ENCODE measurements around the gene BIN2. TPM values are rescaled to one million over a fixed set of nuclear protein-coding genes. Genes with fewer than 3 reads are reported as not detected.
"Not testable (repeated sequence)": the region's sequence is repeated elsewhere in the genome, so short reads cannot be mapped to it uniquely, and the experiment has no call there.

BIN2 gene
- polyA plus RNA-seq, 3 donors = 120 to 376 (median 196) TPM

DNA sequence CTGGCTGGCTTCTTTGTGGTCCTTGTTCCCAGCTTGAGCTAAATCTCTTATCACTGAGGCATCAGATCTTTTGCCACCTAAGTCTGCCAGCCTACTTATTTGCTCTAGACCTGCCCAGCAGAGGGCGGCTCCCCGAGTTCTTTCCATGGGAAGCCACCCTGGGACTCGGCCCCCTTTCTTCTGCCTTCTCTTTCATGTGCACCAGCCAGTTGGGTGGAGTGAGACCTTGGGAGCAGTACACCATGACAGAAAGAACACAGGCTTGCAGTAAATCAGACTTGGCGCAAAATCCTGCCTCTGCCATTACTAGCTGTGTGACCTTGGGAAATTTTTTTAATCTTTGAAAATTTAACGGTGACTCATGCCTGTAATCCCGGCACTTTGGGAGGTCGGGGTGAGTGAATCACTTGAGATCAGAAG lies 61.2 kb downstream of the BIN2 start:
- peak overlapping the region in 1 of 7 donors; percentile 7 for H3K27ac Mint-ChIP-seq
- Histone ChIP-seq H3K4me1 (ENCODE audit: control insufficient read depth in 1 of 2, insufficient read depth in 2 of 2, low read length in 2 of 2) (no peaks in the 10 kb centered on the region), H3K36me3 (replicated peaks in 1 of 2; ENCODE audit: control insufficient read depth in 1 of 2, insufficient read depth in 2 of 2, low read length in 2 of 2) (no peaks in the 10 kb centered on the region), H4K20me1 (ENCODE audit: insufficient read depth, low read length) (no peaks in the 10 kb centered on the region), H3K9ac (ENCODE audit: insufficient read depth, low read length, poor library complexity, severe bottlenecking) (no peak overlapping the region), H2AFZ (ENCODE audit: insufficient read depth, low read depth, low read length, poor library complexity, severe bottlenecking) (peak overlapping the region; percentile 17), H3K79me2 (ENCODE audit: insufficient read depth, low read length) (no peaks in the 10 kb centered on the region), H3K27ac (ENCODE audit: low read depth in 1 of 2, low read length in 2 of 2) (no peak overlapping the region), H3K4me2 (replicated peaks; ENCODE audit: extremely low read depth, low read length, poor library complexity, severe bottlenecking) (no peak overlapping the region), H3K4me3 (replicated peaks in 1 of 3; ENCODE audit: low read depth in 2 of 3, low read length in 3 of 3) (no peak overlapping the region), H3K27me3 (ENCODE audit: control insufficient read depth in 2 of 2, insufficient read depth in 2 of 2, low read length in 2 of 2) (peaks cover 0 to under 1% of the 10 kb centered on the region in 2 donors), H3K9me3 (replicated peaks in 1 of 2; ENCODE audit: control insufficient read depth in 1 of 2, insufficient read depth in 1 of 2, low read length in 2 of 2) (no peaks in the 10 kb centered on the region)
- WGBS (ENCODE audit: insufficient coverage) = 70% methylated on average over 2 of the region's 7 CpGs
- intact Hi-C loops (cut with micrococcal nuclease) = loop anchor here in 1 of 2 donors (10.0 kb wide), 2 partner anchors 48 to 82 kb away; partner anchors contain the start of genes CELA1 and POU6F1
- H3K27me3 Mint-ChIP-seq (ENCODE audit: low read depth in 3 of 3) = peaks cover 0 to 6% (median 6%) of the 10 kb centered on the region in 3 donors
- no peaks in the 10 kb centered on the region for H3K36me3 Mint-ChIP-seq
- TF ChIP-seq, protein P1, sequence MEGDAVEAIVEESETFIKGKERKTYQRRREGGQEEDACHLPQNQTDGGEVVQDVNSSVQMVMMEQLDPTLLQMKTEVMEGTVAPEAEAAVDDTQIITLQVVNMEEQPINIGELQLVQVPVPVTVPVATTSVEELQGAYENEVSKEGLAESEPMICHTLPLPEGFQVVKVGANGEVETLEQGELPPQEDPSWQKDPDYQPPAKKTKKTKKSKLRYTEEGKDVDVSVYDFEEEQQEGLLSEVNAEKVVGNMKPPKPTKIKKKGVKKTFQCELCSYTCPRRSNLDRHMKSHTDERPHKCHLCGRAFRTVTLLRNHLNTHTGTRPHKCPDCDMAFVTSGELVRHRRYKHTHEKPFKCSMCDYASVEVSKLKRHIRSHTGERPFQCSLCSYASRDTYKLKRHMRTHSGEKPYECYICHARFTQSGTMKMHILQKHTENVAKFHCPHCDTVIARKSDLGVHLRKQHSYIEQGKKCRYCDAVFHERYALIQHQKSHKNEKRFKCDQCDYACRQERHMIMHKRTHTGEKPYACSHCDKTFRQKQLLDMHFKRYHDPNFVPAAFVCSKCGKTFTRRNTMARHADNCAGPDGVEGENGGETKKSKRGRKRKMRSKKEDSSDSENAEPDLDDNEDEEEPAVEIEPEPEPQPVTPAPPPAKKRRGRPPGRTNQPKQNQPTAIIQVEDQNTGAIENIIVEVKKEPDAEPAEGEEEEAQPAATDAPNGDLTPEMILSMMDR (IDR thresholded peaks at IDR 0.05) = peak; percentile 45
- peaks cover 6% of the 10 kb centered on the region for H3K4me1 Mint-ChIP-seq
- peak in 1 of 3 donors; percentile 49 for DNase-seq
- no peak overlapping the region for H3K4me3 Mint-ChIP-seq
- H3K9me3 Mint-ChIP-seq = no peaks in the 10 kb centered on the region

DNA sequence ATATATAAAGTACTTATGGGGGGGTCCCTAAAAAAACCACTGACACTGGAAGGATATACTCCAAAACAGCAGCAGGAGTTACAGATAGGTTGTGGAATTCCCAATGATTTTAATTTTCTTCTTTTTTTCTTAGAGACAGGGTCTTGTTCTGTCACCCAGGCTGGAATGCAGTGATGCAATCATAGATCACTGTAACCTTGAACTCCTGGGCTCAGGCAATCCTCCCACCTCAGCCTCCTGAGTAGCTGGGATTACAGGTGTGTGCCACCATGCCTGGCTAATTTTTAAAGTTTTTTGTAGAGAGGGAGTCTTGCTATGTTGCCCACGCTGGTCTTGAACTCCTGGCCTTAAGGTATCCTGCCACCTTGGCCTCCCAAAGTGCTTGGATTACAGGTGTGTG lies 64.4 kb downstream of the BIN2 start:
- H3K27ac Mint-ChIP-seq; intact Hi-C loops (cut with micrococcal nuclease); H3K36me3 ChIP-seq (replicated peaks in 1 of 2; ENCODE audit: control insufficient read depth in 1 of 2, insufficient read depth in 2 of 2, low read length in 2 of 2); H3K27ac ChIP-seq (ENCODE audit: low read depth in 1 of 2, low read length in 2 of 2); H3K79me2 ChIP-seq (ENCODE audit: insufficient read depth, low read length); H3K9me3 Mint-ChIP-seq; H3K27me3 ChIP-seq (ENCODE audit: control insufficient read depth in 2 of 2, insufficient read depth in 2 of 2, low read length in 2 of 2); H3K9me3 ChIP-seq (replicated peaks in 1 of 2; ENCODE audit: control insufficient read depth in 1 of 2, insufficient read depth in 1 of 2, low read length in 2 of 2); H3K4me3 ChIP-seq (replicated peaks in 1 of 3; ENCODE audit: low read depth in 2 of 3, low read length in 3 of 3); H3K36me3 Mint-ChIP-seq; H3K4me3 Mint-ChIP-seq; H3K9ac ChIP-seq (ENCODE audit: insufficient read depth, low read length, poor library complexity, severe bottlenecking); H3K4me1 Mint-ChIP-seq; H3K4me2 ChIP-seq (replicated peaks; ENCODE audit: extremely low read depth, low read length, poor library complexity, severe bottlenecking); DNase-seq; H3K27me3 Mint-ChIP-seq (ENCODE audit: low read depth in 3 of 3); H2AFZ ChIP-seq (ENCODE audit: insufficient read depth, low read depth, low read length, poor library complexity, severe bottlenecking); H4K20me1 ChIP-seq (ENCODE audit: insufficient read depth, low read length); H3K4me1 ChIP-seq (ENCODE audit: control insufficient read depth in 1 of 2, insufficient read depth in 2 of 2, low read length in 2 of 2): not testable (repeated sequence)
- WGBS (ENCODE audit: insufficient coverage) = 80% methylated on average over 1 of the region's 1 CpG

All from CD14-positive monocyte (primary cell).